Caco-2 (cell line): Measurements from ENCODE around the gene HOXA1. TPM values are rescaled to one million over a fixed set of nuclear protein-coding genes. Genes with fewer than 3 reads are reported as not detected.
A peak's percentile ranks its signal among the peaks of the same experiment; 100 is the strongest.

Experiments used
- BruUV-seq: library from RNA; stranded (reverse); fragments of 400-500 nt; replicated peaks from 2 replicates; lab custom pipeline; 2021; lab: Mats Ljungman, UMichigan
- CTCF ChIA-PET: fragments of 300-600 bp; sonication (Branson Sonifier 250); formaldehyde crosslinking; loops from one replicate; lab custom pipeline; 2022; ENCODE audit warnings: antibody characterized with exemption; lab: Charles Lee
- POLR2A ChIA-PET: fragments of 300-600 bp; sonication (Branson Sonifier 250); formaldehyde crosslinking; loops from one replicate; lab custom pipeline; 2022; ENCODE audit warnings: antibody characterized with exemption; lab: Charles Lee
- DNase-seq, 2 experiments: peaks; one replicate each; pipeline versions ENCODE4 v3.0.0 to v3.0.0-alpha.2; 2020 to 2022
- H3K27me3 ChIP-seq: replicated peaks from 2 replicates; pipeline ENCODE4 v1.6.0; 2011; ENCODE audit warnings: low read length; ENCODE audit not compliant: control insufficient read depth, insufficient read depth
- H3K36me3 ChIP-seq: 2 replicates; pipeline ENCODE4 v1.5.1; 2011; ENCODE audit warnings: low read length; ENCODE audit not compliant: control insufficient read depth, insufficient read depth
- H3K4me1 ChIP-seq: fragments of 250-450 bp; sonication (Bioruptor Pico); 2 replicates; pipeline ENCODE4 v1.5.1; 2020; ENCODE audit warnings: mild to moderate bottlenecking
- H3K4me3 ChIP-seq: 2 replicates; pipeline ENCODE4 v1.5.1; 2011; ENCODE audit warnings: low read depth, mild to moderate bottlenecking, control low read depth, low read length
- H3K9me3 ChIP-seq: fragments of 250-450 bp; sonication (Bioruptor Pico); 2 replicates; pipeline ENCODE4 v1.5.1; 2020; ENCODE audit warnings: mild to moderate bottlenecking, moderate library complexity
- H3K27ac Mint-ChIP-seq: one replicate; pipeline ENCODE4 v1.8.0; 2022; ENCODE audit warnings: mixed read lengths; ENCODE audit not compliant: unreplicated experiment
- H3K27me3 Mint-ChIP-seq: one replicate; pipeline ENCODE4 v1.8.0; 2022; ENCODE audit warnings: mixed read lengths; ENCODE audit not compliant: insufficient read depth, unreplicated experiment
- H3K36me3 Mint-ChIP-seq: one replicate; pipeline ENCODE4 v1.8.0; 2022; ENCODE audit warnings: mild to moderate bottlenecking, mixed read lengths; ENCODE audit not compliant: insufficient read depth, unreplicated experiment
- H3K4me1 Mint-ChIP-seq: one replicate; pipeline ENCODE4 v1.8.0; 2022; ENCODE audit warnings: low read depth, mixed read lengths; ENCODE audit not compliant: unreplicated experiment
- H3K4me3 Mint-ChIP-seq: one replicate; pipeline ENCODE4 v1.8.0; 2022; ENCODE audit warnings: mild to moderate bottlenecking, moderate library complexity, mixed read lengths; ENCODE audit not compliant: unreplicated experiment
- H3K9me3 Mint-ChIP-seq: one replicate; pipeline ENCODE4 v1.8.0; 2022; ENCODE audit warnings: mixed read lengths; ENCODE audit not compliant: unreplicated experiment
- intact Hi-C: fragments of 100-400 bp; cut with micrococcal nuclease; formaldehyde crosslinking; loops from one replicate; pipeline ENCODE4 v1.10.0; 2022; ENCODE audit not compliant: unreplicated experiment
- total RNA-seq: library from RNA; stranded (reverse); gene quantifications from 2 replicates; pipeline ENCODE4 v1.2.3, GENCODE V29; 2022
- TF ChIP-seq, protein P1 (sequence below), 2 experiments: fragments of 200-600 bp in 1 of 2; IDR thresholded peaks; 1 replicate in 1 of 2; 2 replicates in 1 of 2; pipeline versions ENCODE4 v1.5.1 to v1.8.0; 2011 to 2022; ENCODE audit warnings: antibody characterized with exemption in 1 of 2, control low read depth in 1 of 2, inconsistent platforms in 1 of 2, low read depth in 1 of 2, low read length in 1 of 2, mild to moderate bottlenecking in 1 of 2, moderate library complexity in 1 of 2; ENCODE audit not compliant: insufficient read depth in 1 of 2, severe bottlenecking in 1 of 2, unreplicated experiment in 1 of 2

The HOXA1 gene
- total RNA-seq, 1 experiment from 2014 or later, result 18.5 TPM

DNA sequence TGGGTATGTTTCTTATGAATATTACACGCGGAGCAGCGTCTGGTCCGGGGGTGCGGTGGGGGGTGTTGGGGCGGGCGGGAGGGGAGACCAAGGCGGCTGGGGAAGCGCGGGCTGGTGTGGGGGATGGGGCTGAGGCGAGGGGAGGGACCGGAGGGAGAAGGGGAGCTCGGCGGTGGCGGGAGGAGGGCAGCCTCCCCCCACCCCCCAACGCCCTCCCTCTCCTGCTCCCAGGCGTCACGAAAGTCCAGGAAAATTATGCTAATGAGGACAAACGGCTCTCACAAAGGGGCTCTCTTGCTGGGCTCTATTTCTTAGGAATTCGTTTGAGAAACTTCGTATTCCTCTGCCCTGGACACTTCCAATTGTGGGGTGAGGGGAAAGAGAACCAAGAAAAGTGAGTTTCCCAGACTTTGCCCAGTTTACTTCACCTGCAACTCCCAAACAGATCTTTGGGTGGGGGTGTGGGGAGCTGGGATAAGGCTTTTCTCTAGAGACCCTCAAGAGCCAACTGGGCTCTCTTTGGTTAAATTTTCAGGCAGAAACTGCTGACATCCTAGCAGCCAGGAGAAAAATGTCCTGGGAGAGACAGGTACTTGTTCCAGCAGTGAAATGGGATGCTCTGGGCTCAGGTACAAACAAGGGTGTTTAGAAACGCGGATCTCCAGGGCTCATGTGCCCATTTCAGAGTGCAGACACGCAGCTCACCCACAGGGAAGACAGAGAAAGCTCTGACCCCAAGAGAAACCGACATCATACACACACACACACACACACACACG is 18.4 kb upstream of the HOXA1 start:
- POLR2A ChIA-PET, result interaction anchor here (0.9 to 2.7 kb wide), 5 partner anchors 8 to 250 kb away, joined by 3 to 19 read pairs (median 6); partner anchors contain the start of genes HOXA4 and SKAP2
- TF ChIP-seq, protein P1, sequence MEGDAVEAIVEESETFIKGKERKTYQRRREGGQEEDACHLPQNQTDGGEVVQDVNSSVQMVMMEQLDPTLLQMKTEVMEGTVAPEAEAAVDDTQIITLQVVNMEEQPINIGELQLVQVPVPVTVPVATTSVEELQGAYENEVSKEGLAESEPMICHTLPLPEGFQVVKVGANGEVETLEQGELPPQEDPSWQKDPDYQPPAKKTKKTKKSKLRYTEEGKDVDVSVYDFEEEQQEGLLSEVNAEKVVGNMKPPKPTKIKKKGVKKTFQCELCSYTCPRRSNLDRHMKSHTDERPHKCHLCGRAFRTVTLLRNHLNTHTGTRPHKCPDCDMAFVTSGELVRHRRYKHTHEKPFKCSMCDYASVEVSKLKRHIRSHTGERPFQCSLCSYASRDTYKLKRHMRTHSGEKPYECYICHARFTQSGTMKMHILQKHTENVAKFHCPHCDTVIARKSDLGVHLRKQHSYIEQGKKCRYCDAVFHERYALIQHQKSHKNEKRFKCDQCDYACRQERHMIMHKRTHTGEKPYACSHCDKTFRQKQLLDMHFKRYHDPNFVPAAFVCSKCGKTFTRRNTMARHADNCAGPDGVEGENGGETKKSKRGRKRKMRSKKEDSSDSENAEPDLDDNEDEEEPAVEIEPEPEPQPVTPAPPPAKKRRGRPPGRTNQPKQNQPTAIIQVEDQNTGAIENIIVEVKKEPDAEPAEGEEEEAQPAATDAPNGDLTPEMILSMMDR (IDR thresholded peaks at IDR 0.05; ENCODE audit: insufficient read depth in 1 of 2, low read depth in 1 of 2, low read length in 1 of 2, severe bottlenecking in 1 of 2, unreplicated experiment in 1 of 2), result no peak
- peaks cover 30% of the 10 kb centered on the region for H3K4me1 Mint-ChIP-seq
- peaks cover 43% of the 10 kb centered on the region for H3K36me3 Mint-ChIP-seq
- Histone ChIP-seq H3K36me3 (no peaks in the 10 kb centered on the region; the same call in 1 of the 2 replicates), H3K4me1 (peaks cover 55% of the 10 kb centered on the region), H3K27me3 (no peaks in the 10 kb centered on the region), H3K4me3 (peak overlapping the region; percentile 53), H3K9me3 (no peaks in the 10 kb centered on the region)
- intact Hi-C loops, result loop anchor here (2.0 kb wide), 1 partner anchor 17 kb away; the partner anchor contains the start of gene HOXA4
- CTCF ChIA-PET, result interaction anchor here (1.3 to 2.1 kb wide), 3 partner anchors 17 to 76 kb away, joined by 4 to 7 read pairs (median 4); partner anchors contain the start of gene HOXA1
- H3K4me3 Mint-ChIP-seq, result peak overlapping the region; percentile 76
- H3K27ac Mint-ChIP-seq, result peak overlapping the region; percentile 66
- no peaks in the 10 kb centered on the region for H3K27me3 Mint-ChIP-seq
- no TSS peak for BruUV-seq
- peak; percentile 47 to 70 for DNase-seq
- H3K9me3 Mint-ChIP-seq, result no peaks in the 10 kb centered on the region

DNA sequence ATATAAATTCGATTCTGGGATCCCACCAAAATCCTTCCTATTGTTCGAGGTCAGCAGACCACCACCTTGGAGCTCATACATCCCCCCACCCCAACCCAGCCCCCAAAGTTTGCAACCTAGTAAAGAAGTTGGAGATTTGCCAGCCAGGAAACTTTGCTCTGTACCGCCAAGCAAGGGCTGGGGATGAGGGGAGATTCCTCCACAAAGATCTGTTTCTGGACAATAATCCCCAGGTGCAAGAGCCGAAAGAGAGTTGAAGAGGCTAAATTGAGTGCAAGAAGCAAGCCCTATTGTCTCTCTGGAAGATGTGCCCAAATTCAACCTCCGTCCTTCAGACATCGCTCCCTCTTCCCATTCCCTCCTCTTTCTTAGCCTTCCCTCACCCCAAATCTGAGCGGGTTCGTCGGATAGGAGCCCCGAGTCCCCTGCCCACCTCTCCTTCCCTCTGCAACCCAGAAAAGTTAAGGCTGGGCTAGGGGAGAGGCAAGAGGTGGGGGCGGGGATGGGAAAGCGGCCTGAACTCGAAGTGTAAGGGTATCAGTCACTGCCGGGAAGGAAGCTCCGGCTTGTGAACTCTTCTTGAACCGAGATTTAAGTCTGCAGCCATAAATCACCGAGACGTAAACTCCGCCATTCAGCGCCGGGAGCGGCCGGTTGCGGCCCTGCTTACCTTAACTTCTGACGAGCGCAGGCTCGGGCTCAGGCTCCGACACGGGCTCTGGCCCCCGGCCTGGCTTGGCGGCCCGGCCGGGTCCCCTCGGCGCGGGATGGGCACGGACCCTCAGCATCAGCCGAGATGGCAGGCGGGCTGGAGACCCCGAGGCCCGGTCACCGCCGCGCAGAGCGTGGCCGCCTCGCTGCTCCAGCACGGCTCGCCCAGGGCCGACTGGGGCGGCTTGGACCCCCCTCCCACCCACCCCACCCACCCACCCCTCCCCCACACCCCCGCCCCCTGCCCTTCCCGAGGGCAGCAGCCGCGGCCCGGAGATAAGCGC is 17.5 kb upstream of the HOXA1 start:
- Mint-ChIP-seq H3K4me3 (peak overlapping the region; percentile 76), H3K27me3 (no peaks in the 10 kb centered on the region), H3K36me3 (peaks cover 34% of the 10 kb centered on the region), H3K4me1 (peaks cover 24% of the 10 kb centered on the region), H3K9me3 (no peaks in the 10 kb centered on the region), H3K27ac (peak overlapping the region; percentile 77)
- Histone ChIP-seq H3K4me1 (peaks cover 49% of the 10 kb centered on the region), H3K4me3 (peak overlapping the region; percentile 53), H3K27me3 (no peaks in the 10 kb centered on the region), H3K36me3 (no peaks in the 10 kb centered on the region; the same call in 1 of the 2 replicates), H3K9me3 (no peaks in the 10 kb centered on the region)
- ChIA-PET CTCF (no interaction called here), POLR2A (interaction anchor here (2.1 to 2.7 kb wide), 3 partner anchors 9 to 18 kb away, joined by 4 to 19 read pairs (median 16); partner anchors contain the start of gene HOXA4)
- TF ChIP-seq, protein P1 (IDR thresholded peaks at IDR 0.05; ENCODE audit: insufficient read depth in 1 of 2, low read depth in 1 of 2, low read length in 1 of 2, severe bottlenecking in 1 of 2, unreplicated experiment in 1 of 2), result no peak
- intact Hi-C loops, result no loop called here
- DNase-seq, result peak; percentile 65 to 83
- no TSS peak for BruUV-seq
